SK-N-SH (cell line): ENCODE measurements around the gene B4GALT3.

Source experiments
- GATA2 ChIP-seq: sonication (generic); formaldehyde crosslinking; IDR thresholded peaks from 2 replicates; pipeline ENCODE4 v1.5.0; 2020; ENCODE audit warnings: mild to moderate bottlenecking, missing genetic modification reagents
- POLR2AphosphoS5 ChIP-seq: IDR thresholded peaks from 2 replicates; pipeline ENCODE4 v1.6.1; 2012; ENCODE audit warnings: low read depth, low read length
- RAD21 ChIP-seq: IDR thresholded peaks from 2 replicates; pipeline ENCODE4 v1.6.1; 2012; ENCODE audit warnings: mild to moderate bottlenecking, low read length
- TEAD4 ChIP-seq: IDR thresholded peaks from 2 replicates; pipeline ENCODE4 v1.4.0; 2012; ENCODE audit warnings: mild to moderate bottlenecking, borderline replicate concordance; ENCODE audit not compliant: insufficient read depth
- YY1 ChIP-seq: IDR thresholded peaks from 2 replicates; pipeline ENCODE4 v1.4.0; 2012; ENCODE audit warnings: low read depth, mild to moderate bottlenecking
- TF ChIP-seq, protein P1 (sequence below): fragments of 150-350 bp; IDR thresholded peaks from 2 replicates; pipeline ENCODE4 v1.6.1; 2017; ENCODE audit warnings: antibody characterized with exemption, low read length, low read depth, borderline replicate concordance
- TF ChIP-seq, protein P2 (sequence below): IDR thresholded peaks from 2 replicates; pipeline ENCODE4 v1.6.1; 2012; ENCODE audit warnings: mild to moderate bottlenecking, low read depth, low read length, moderate library complexity
- TF ChIP-seq, protein P3 (sequence below): fragments of 200-600 bp; sonication (generic); IDR thresholded peaks from 2 replicates; pipeline ENCODE4 v1.6.1; 2017; ENCODE audit warnings: antibody characterized with exemption, mild to moderate bottlenecking, moderate library complexity
- TF ChIP-seq, protein P4 (sequence below): IDR thresholded peaks from 2 replicates; pipeline ENCODE4 v1.4.0; 2012; ENCODE audit warnings: low read depth, borderline replicate concordance

DNA sequence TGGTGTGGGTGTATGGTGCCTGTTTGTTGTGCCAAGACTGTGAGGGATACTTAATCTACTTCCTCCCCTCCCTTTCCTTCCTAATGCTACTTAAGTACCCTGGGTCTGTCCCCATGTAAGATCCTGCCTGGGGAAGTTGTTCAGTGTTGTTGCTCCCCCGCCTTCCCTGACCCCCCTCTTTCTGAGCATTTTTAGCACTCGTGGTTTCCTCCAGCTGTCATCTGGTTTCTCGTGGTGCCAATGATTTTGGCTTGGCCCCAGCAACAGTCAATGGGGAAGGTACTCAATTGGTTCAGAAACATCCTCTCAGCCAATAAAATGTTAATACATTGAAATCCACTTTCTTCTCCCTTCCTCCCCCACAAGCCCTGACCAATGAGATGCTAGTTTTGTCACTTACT lies 8.0 kb upstream of the B4GALT3 start:
- TF ChIP-seq, protein P1, sequence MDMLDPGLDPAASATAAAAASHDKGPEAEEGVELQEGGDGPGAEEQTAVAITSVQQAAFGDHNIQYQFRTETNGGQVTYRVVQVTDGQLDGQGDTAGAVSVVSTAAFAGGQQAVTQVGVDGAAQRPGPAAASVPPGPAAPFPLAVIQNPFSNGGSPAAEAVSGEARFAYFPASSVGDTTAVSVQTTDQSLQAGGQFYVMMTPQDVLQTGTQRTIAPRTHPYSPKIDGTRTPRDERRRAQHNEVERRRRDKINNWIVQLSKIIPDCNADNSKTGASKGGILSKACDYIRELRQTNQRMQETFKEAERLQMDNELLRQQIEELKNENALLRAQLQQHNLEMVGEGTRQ = no peak
- TF ChIP-seq, protein P2, sequence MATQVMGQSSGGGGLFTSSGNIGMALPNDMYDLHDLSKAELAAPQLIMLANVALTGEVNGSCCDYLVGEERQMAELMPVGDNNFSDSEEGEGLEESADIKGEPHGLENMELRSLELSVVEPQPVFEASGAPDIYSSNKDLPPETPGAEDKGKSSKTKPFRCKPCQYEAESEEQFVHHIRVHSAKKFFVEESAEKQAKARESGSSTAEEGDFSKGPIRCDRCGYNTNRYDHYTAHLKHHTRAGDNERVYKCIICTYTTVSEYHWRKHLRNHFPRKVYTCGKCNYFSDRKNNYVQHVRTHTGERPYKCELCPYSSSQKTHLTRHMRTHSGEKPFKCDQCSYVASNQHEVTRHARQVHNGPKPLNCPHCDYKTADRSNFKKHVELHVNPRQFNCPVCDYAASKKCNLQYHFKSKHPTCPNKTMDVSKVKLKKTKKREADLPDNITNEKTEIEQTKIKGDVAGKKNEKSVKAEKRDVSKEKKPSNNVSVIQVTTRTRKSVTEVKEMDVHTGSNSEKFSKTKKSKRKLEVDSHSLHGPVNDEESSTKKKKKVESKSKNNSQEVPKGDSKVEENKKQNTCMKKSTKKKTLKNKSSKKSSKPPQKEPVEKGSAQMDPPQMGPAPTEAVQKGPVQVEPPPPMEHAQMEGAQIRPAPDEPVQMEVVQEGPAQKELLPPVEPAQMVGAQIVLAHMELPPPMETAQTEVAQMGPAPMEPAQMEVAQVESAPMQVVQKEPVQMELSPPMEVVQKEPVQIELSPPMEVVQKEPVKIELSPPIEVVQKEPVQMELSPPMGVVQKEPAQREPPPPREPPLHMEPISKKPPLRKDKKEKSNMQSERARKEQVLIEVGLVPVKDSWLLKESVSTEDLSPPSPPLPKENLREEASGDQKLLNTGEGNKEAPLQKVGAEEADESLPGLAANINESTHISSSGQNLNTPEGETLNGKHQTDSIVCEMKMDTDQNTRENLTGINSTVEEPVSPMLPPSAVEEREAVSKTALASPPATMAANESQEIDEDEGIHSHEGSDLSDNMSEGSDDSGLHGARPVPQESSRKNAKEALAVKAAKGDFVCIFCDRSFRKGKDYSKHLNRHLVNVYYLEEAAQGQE = no peak
- TF ChIP-seq, protein P3, sequence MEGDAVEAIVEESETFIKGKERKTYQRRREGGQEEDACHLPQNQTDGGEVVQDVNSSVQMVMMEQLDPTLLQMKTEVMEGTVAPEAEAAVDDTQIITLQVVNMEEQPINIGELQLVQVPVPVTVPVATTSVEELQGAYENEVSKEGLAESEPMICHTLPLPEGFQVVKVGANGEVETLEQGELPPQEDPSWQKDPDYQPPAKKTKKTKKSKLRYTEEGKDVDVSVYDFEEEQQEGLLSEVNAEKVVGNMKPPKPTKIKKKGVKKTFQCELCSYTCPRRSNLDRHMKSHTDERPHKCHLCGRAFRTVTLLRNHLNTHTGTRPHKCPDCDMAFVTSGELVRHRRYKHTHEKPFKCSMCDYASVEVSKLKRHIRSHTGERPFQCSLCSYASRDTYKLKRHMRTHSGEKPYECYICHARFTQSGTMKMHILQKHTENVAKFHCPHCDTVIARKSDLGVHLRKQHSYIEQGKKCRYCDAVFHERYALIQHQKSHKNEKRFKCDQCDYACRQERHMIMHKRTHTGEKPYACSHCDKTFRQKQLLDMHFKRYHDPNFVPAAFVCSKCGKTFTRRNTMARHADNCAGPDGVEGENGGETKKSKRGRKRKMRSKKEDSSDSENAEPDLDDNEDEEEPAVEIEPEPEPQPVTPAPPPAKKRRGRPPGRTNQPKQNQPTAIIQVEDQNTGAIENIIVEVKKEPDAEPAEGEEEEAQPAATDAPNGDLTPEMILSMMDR = no peak
- TF ChIP-seq GATA2 (CRISPR knock-in tag) (no peak), YY1 (no peak), POLR2AphosphoS5 (no peak), TEAD4 (no peak), RAD21 (no peak)
- TF ChIP-seq, protein P4, sequence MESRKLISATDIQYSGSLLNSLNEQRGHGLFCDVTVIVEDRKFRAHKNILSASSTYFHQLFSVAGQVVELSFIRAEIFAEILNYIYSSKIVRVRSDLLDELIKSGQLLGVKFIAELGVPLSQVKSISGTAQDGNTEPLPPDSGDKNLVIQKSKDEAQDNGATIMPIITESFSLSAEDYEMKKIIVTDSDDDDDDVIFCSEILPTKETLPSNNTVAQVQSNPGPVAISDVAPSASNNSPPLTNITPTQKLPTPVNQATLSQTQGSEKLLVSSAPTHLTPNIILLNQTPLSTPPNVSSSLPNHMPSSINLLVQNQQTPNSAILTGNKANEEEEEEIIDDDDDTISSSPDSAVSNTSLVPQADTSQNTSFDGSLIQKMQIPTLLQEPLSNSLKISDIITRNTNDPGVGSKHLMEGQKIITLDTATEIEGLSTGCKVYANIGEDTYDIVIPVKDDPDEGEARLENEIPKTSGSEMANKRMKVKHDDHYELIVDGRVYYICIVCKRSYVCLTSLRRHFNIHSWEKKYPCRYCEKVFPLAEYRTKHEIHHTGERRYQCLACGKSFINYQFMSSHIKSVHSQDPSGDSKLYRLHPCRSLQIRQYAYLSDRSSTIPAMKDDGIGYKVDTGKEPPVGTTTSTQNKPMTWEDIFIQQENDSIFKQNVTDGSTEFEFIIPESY = no peak
